Chondrocyte (in vitro differentiated cells): ENCODE results near the gene PATL1. TPM values are rescaled to one million over a fixed set of nuclear protein-coding genes. Genes with fewer than 3 reads are reported as not detected.

Experiments
- DNase-seq: peaks from one replicate; pipeline ENCODE4 v3.0.0; 2021; ENCODE audit warnings: mixed read lengths, low spot score
- H3K27ac Mint-ChIP-seq: one replicate; pipeline ENCODE4 v1.8.0; 2021; ENCODE audit warnings: mild to moderate bottlenecking, moderate library complexity, mixed read lengths; ENCODE audit not compliant: unreplicated experiment
- H3K27me3 Mint-ChIP-seq: 2 replicates; pipeline ENCODE4 v1.8.0; 2021; ENCODE audit warnings: low read depth, mixed read lengths
- H3K36me3 Mint-ChIP-seq: 2 replicates; pipeline ENCODE4 v1.8.0; 2021; ENCODE audit warnings: low read depth, mixed read lengths
- H3K4me1 Mint-ChIP-seq: 2 replicates; pipeline ENCODE4 v1.8.0; 2021; ENCODE audit warnings: low read depth, mild to moderate bottlenecking, mixed read lengths
- H3K4me3 Mint-ChIP-seq: one replicate; pipeline ENCODE4 v1.8.0; 2021; ENCODE audit warnings: mild to moderate bottlenecking, moderate library complexity, mixed read lengths; ENCODE audit not compliant: unreplicated experiment
- H3K9me3 Mint-ChIP-seq: 2 replicates; pipeline ENCODE4 v1.8.0; 2021; ENCODE audit warnings: low read depth, mixed read lengths
- CTCF ChIP-seq: fragments of 200-600 bp; sonication (generic); IDR thresholded peaks from 2 replicates; pipeline ENCODE4 v1.5.0; 2021; ENCODE audit warnings: antibody characterized with exemption, mild to moderate bottlenecking, moderate library complexity
- total RNA-seq: library from RNA; stranded (reverse); gene quantifications from 3 replicates; pipeline ENCODE4 v1.2.1, GENCODE V29; 2021

The PATL1 gene
- total RNA-seq, 1 donor from 2014 or later = 28.8 TPM

- peak; percentile 86 for TF ChIP-seq CTCF
- Mint-ChIP-seq H3K36me3 (peaks cover 2% of the 10 kb centered on the region), H3K4me3 (no peak overlapping the region), H3K27me3 (peaks cover 17% of the 10 kb centered on the region), H3K9me3 (peaks cover 6% of the 10 kb centered on the region), H3K4me1 (no peaks in the 10 kb centered on the region), H3K27ac (no peak overlapping the region)
- DNase-seq = no peak
Observed at GRCh38 chr11:59680287-59681154, 11.7 kb upstream of the PATL1 start.

- TF ChIP-seq CTCF = no peak
- peaks cover 10% of the 10 kb centered on the region for H3K27me3 Mint-ChIP-seq
- no peaks in the 10 kb centered on the region for H3K4me1 Mint-ChIP-seq
- DNase-seq = no peak
- H3K36me3 Mint-ChIP-seq = no peaks in the 10 kb centered on the region
- H3K4me3 Mint-ChIP-seq = no peak overlapping the region
- peaks cover 5% of the 10 kb centered on the region for H3K9me3 Mint-ChIP-seq
- no peak overlapping the region for H3K27ac Mint-ChIP-seq
Observed at GRCh38 chr11:59679347-59679746, 10.5 kb upstream of the PATL1 start.

GRCh38 chr11:59678813-59679165 lies 10.0 kb upstream of the PATL1 start:
- Mint-ChIP-seq H3K4me1 (no peaks in the 10 kb centered on the region), H3K9me3 (no peaks in the 10 kb centered on the region), H3K4me3 (no peak overlapping the region), H3K27ac (no peak overlapping the region), H3K27me3 (peaks cover 5% of the 10 kb centered on the region), H3K36me3 (no peaks in the 10 kb centered on the region)
- no peak for TF ChIP-seq CTCF
- no peak for DNase-seq

- Mint-ChIP-seq H3K9me3 (no peaks in the 10 kb centered on the region), H3K27ac (no peak overlapping the region), H3K4me1 (no peaks in the 10 kb centered on the region), H3K36me3 (no peaks in the 10 kb centered on the region), H3K27me3 (peaks cover 2% of the 10 kb centered on the region), H3K4me3 (no peak overlapping the region)
- TF ChIP-seq CTCF = peak; percentile 47
- DNase-seq = no peak
Observed at GRCh38 chr11:59678118-59678812, 9.4 kb upstream of the PATL1 start.

GRCh38 chr11:59676205-59676604 lies 7.4 kb upstream of the PATL1 start:
- no peaks in the 10 kb centered on the region for H3K9me3 Mint-ChIP-seq
- no peak overlapping the region for H3K4me3 Mint-ChIP-seq
- H3K4me1 Mint-ChIP-seq = no peaks in the 10 kb centered on the region
- TF ChIP-seq CTCF = no peak
- DNase-seq = no peak
- H3K36me3 Mint-ChIP-seq = no peaks in the 10 kb centered on the region
- no peaks in the 10 kb centered on the region for H3K27me3 Mint-ChIP-seq
- no peak overlapping the region for H3K27ac Mint-ChIP-seq
